Stomach smooth muscle (tissue), 2 donors: Measurements from ENCODE around the gene MX1.

ENCODE experiments used
- H3K27ac ChIP-seq: one replicate; pipeline ENCODE4 v1.7.0; 2013; ENCODE audit warnings: mild to moderate bottlenecking, low read length, inconsistent platforms
- H3K27me3 ChIP-seq, 2 donors: one replicate each; pipeline ENCODE4 v1.7.0; 2013; ENCODE audit warnings: low read length in 2 of 2; ENCODE audit not compliant: insufficient read depth in 2 of 2, control insufficient read depth in 1 of 2
- H3K36me3 ChIP-seq, 2 donors: one replicate each; pipeline ENCODE4 v1.7.0; 2013; ENCODE audit warnings: low read length in 2 of 2; ENCODE audit not compliant: control insufficient read depth in 2 of 2, insufficient read depth in 2 of 2
- H3K4me1 ChIP-seq: one replicate; pipeline ENCODE4 v1.7.0; 2013; ENCODE audit warnings: low read length; ENCODE audit not compliant: control insufficient read depth, insufficient read depth
- H3K4me3 ChIP-seq, 2 donors: one replicate each; pipeline ENCODE4 v1.7.0; 2013; ENCODE audit warnings: low read length in 2 of 2
- H3K9ac ChIP-seq, 2 donors: one replicate each; pipeline ENCODE4 v1.7.0; 2013; ENCODE audit warnings: low read length in 2 of 2, mild to moderate bottlenecking in 1 of 2
- H3K9me3 ChIP-seq, 2 donors: one replicate each; pipeline ENCODE4 v1.7.0; 2013; ENCODE audit warnings: low read length in 2 of 2; ENCODE audit not compliant: control insufficient read depth in 2 of 2
- donor health status: healthy.
- donor health status: Pancreatic carcinoma.

MX1 gene

GRCh38 chr21:41445465-41445862 is 19.4 kb downstream of the MX1 start:
- Histone ChIP-seq H3K36me3 (peaks cover 46 to 60% of the 10 kb centered on the region in 2 donors), H3K4me1 (no peaks in the 10 kb centered on the region)

GRCh38 chr21:41446586-41446985 is 20.5 kb downstream of the MX1 start:
- Histone ChIP-seq H3K27ac (no peak overlapping the region), H3K4me1 (no peaks in the 10 kb centered on the region), H3K27me3 (no peaks in the 10 kb centered on the region), H3K36me3 (peaks cover 41 to 51% of the 10 kb centered on the region in 2 donors), H3K9ac (no peak overlapping the region), H3K9me3 (no peaks in the 10 kb centered on the region), H3K4me3 (no peak overlapping the region)

More at GRCh38 chr21:41445465-41445862, 19.4 kb downstream of the MX1 start:
- no peak overlapping the region for H3K27ac ChIP-seq
- H3K4me3 ChIP-seq, result no peak overlapping the region
- H3K9ac ChIP-seq, result no peak overlapping the region
- no peaks in the 10 kb centered on the region for H3K9me3 ChIP-seq
- no peaks in the 10 kb centered on the region for H3K27me3 ChIP-seq

- H3K36me3 ChIP-seq, result peaks cover 43 to 50% of the 10 kb centered on the region in 2 donors
- no peak overlapping the region for H3K4me3 ChIP-seq
- no peaks in the 10 kb centered on the region for H3K27me3 ChIP-seq
- H3K9me3 ChIP-seq, result no peaks in the 10 kb centered on the region
- no peaks in the 10 kb centered on the region for H3K4me1 ChIP-seq
- no peak overlapping the region for H3K9ac ChIP-seq
- no peak overlapping the region for H3K27ac ChIP-seq
Observed at GRCh38 chr21:41447356-41447755, 21.3 kb downstream of the MX1 start.

- Histone ChIP-seq H3K27me3 (no peaks in the 10 kb centered on the region), H3K36me3 (peaks cover 29 to 43% of the 10 kb centered on the region in 2 donors), H3K27ac (no peak overlapping the region), H3K4me3 (no peak overlapping the region), H3K9me3 (no peaks in the 10 kb centered on the region), H3K9ac (no peak overlapping the region), H3K4me1 (no peaks in the 10 kb centered on the region)
Observed at GRCh38 chr21:41449613-41450012, 23.6 kb downstream of the MX1 start.

GRCh38 chr21:41451753-41452676 is 26.0 kb downstream of the MX1 start:
- Histone ChIP-seq H3K36me3 (peaks cover 24 to 28% of the 10 kb centered on the region in 2 donors), H3K27ac (no peak overlapping the region), H3K4me3 (no peak overlapping the region), H3K9ac (no peak overlapping the region), H3K27me3 (no peaks in the 10 kb centered on the region), H3K4me1 (no peaks in the 10 kb centered on the region), H3K9me3 (no peaks in the 10 kb centered on the region)

- no peaks in the 10 kb centered on the region for H3K4me1 ChIP-seq
- H3K36me3 ChIP-seq, result peaks cover 20 to 30% of the 10 kb centered on the region in 2 donors
- H3K27me3 ChIP-seq, result no peaks in the 10 kb centered on the region
- no peaks in the 10 kb centered on the region for H3K9me3 ChIP-seq
- H3K4me3 ChIP-seq, result no peak overlapping the region
- no peak overlapping the region for H3K9ac ChIP-seq
- no peak overlapping the region for H3K27ac ChIP-seq
Observed at GRCh38 chr21:41453198-41453597, 27.2 kb downstream of the MX1 start.

GRCh38 chr21:41453761-41454160 is 27.7 kb downstream of the MX1 start:
- no peaks in the 10 kb centered on the region for H3K4me1 ChIP-seq
- no peak overlapping the region for H3K27ac ChIP-seq
- no peaks in the 10 kb centered on the region for H3K9me3 ChIP-seq
- H3K27me3 ChIP-seq, result no peaks in the 10 kb centered on the region
- H3K36me3 ChIP-seq, result peaks cover 25 to 30% of the 10 kb centered on the region in 2 donors
- no peak overlapping the region for H3K4me3 ChIP-seq
- H3K9ac ChIP-seq, result no peak overlapping the region

GRCh38 chr21:41458121-41458520 is 32.1 kb downstream of the MX1 start:
- H3K4me3 ChIP-seq, result no peak overlapping the region
- H3K9me3 ChIP-seq, result no peaks in the 10 kb centered on the region
- H3K27ac ChIP-seq, result no peak overlapping the region
- peaks cover 2% of the 10 kb centered on the region for H3K4me1 ChIP-seq
- no peaks in the 10 kb centered on the region for H3K27me3 ChIP-seq
- peaks cover 19 to 22% of the 10 kb centered on the region in 2 donors for H3K36me3 ChIP-seq
- no peak overlapping the region for H3K9ac ChIP-seq

GRCh38 chr21:41458559-41458958 is 32.5 kb downstream of the MX1 start:
- Histone ChIP-seq H3K4me1 (peaks cover 2% of the 10 kb centered on the region), H3K27ac (no peak overlapping the region), H3K9ac (no peak overlapping the region), H3K9me3 (no peaks in the 10 kb centered on the region), H3K4me3 (no peak overlapping the region), H3K27me3 (no peaks in the 10 kb centered on the region), H3K36me3 (peaks cover 19 to 22% of the 10 kb centered on the region in 2 donors)

- no peak overlapping the region for H3K9ac ChIP-seq
- H3K4me3 ChIP-seq, result no peak overlapping the region
- no peak overlapping the region for H3K27ac ChIP-seq
- H3K4me1 ChIP-seq, result peaks cover 2% of the 10 kb centered on the region
- H3K27me3 ChIP-seq, result peaks cover 0 to 2% of the 10 kb centered on the region in 2 donors
- H3K36me3 ChIP-seq, result peaks cover 16 to 18% of the 10 kb centered on the region in 2 donors
- no peaks in the 10 kb centered on the region for H3K9me3 ChIP-seq
Observed at GRCh38 chr21:41459884-41460534, 34.0 kb downstream of the MX1 start.
